AG08395 (cell line): Measurements from ENCODE around the gene GSG1L.

Experiments used
- DNase-seq: peaks from one replicate; pipeline ENCODE4 v3.0.0; 2012; ENCODE audit warnings: mixed read lengths, low spot score

Gene GSG1L

GRCh38 chr16:28091656-28092055, 28.1 kb upstream of the GSG1L start:
- no peak for DNase-seq

GRCh38 chr16:28090646-28091377, 27.3 kb upstream of the GSG1L start:
- DNase-seq: peak; percentile 69

GRCh38 chr16:28089992-28090365, 26.5 kb upstream of the GSG1L start:
- no peak for DNase-seq

GRCh38 chr16:28089205-28089991, 25.9 kb upstream of the GSG1L start:
- no peak for DNase-seq

- DNase-seq: no peak
Measured at GRCh38 chr16:28087675-28088300, 24.3 kb upstream of the GSG1L start.

- no peak for DNase-seq
Measured at GRCh38 chr16:28087140-28087660, 23.7 kb upstream of the GSG1L start.

- DNase-seq: no peak
Measured at GRCh38 chr16:28086186-28087139, 22.9 kb upstream of the GSG1L start.

GRCh38 chr16:28085389-28086171, 22.1 kb upstream of the GSG1L start:
- no peak for DNase-seq

- DNase-seq: no peak
Measured at GRCh38 chr16:28084209-28084608, 20.7 kb upstream of the GSG1L start.

GRCh38 chr16:28082624-28083023, 19.1 kb upstream of the GSG1L start:
- no peak for DNase-seq

- no peak for DNase-seq
Measured at GRCh38 chr16:28081391-28081968, 18.0 kb upstream of the GSG1L start.

GRCh38 chr16:28078261-28078660, 14.7 kb upstream of the GSG1L start:
- no peak for DNase-seq

- DNase-seq: no peak
Measured at GRCh38 chr16:28073836-28074235, 10.3 kb upstream of the GSG1L start.

GRCh38 chr16:28072087-28072486, 8.6 kb upstream of the GSG1L start:
- DNase-seq: no peak

GRCh38 chr16:28069971-28070794, 6.7 kb upstream of the GSG1L start:
- DNase-seq: no peak

- DNase-seq: no peak
Measured at GRCh38 chr16:28068976-28069375, 5.5 kb upstream of the GSG1L start.

- peak; percentile 61 for DNase-seq
Measured at GRCh38 chr16:28067604-28068379, 4.3 kb upstream of the GSG1L start.

- no peak for DNase-seq
Measured at GRCh38 chr16:28064706-28065249, 1.3 kb upstream of the GSG1L start.
